ENCODE data around the gene GOLGB1. TPM values are rescaled to one million over a fixed set of nuclear protein-coding genes. Genes with fewer than 3 reads are reported as not detected.
"Not testable (repeated sequence)": the region's sequence is repeated elsewhere in the genome, so short reads cannot be mapped to it uniquely, and the experiment has no call there.

The GOLGB1 gene
- total and polyA plus RNA-seq, 4 donors = 10.1 to 58.8 (median 33.0) TPM

GRCh38 chr3:121781611-121782010 is 32.1 kb upstream of the GOLGB1 start (continued):
- no peak for TF ChIP-seq JUND (IDR thresholded peaks at IDR 0.05)

- H3K4me1 ChIP-seq (ENCODE audit: control insufficient read depth in 4 of 4, insufficient read depth in 4 of 4, low read length in 3 of 4); DNase-seq (ENCODE audit: low spot score); H3K9ac ChIP-seq (ENCODE audit: low read depth in 1 of 2, low read length in 2 of 2); H3K27ac ChIP-seq (ENCODE audit: low read depth in 1 of 2, low read length in 2 of 2); H3K9me3 ChIP-seq (ENCODE audit: control insufficient read depth in 4 of 4, low read length in 3 of 4); H3K27me3 ChIP-seq (ENCODE audit: control insufficient read depth in 4 of 4, insufficient read depth in 4 of 4, low read length in 3 of 4); H3K4me3 ChIP-seq (ENCODE audit: low read depth in 1 of 3, low read length in 3 of 3): not testable (repeated sequence)
- peaks cover 5 to 33% (median 24%) of the 10 kb centered on the region in 4 donors for H3K36me3 ChIP-seq (ENCODE audit: control insufficient read depth in 4 of 4, insufficient read depth in 3 of 4, low read depth in 1 of 4, low read length in 3 of 4)
- 97% methylated on average over 4 of the region's 4 CpGs for WGBS
Measured at GRCh38 chr3:121775095-121775494, 25.6 kb upstream of the GOLGB1 start.

- no peak for DNase-seq (ENCODE audit: low spot score)
- H3K9me3 ChIP-seq (ENCODE audit: control insufficient read depth in 4 of 4, low read length in 3 of 4) = no peaks in the 10 kb centered on the region
- no peak overlapping the region for H3K9ac ChIP-seq (ENCODE audit: low read depth in 1 of 2, low read length in 2 of 2)
- H3K27ac ChIP-seq (ENCODE audit: low read depth in 1 of 2, low read length in 2 of 2) = no peak overlapping the region
- H3K36me3 ChIP-seq (ENCODE audit: control insufficient read depth in 4 of 4, insufficient read depth in 3 of 4, low read depth in 1 of 4, low read length in 3 of 4) = peaks cover 3 to 20% (median 14%) of the 10 kb centered on the region in 4 donors
- 100% methylated on average over 1 of the region's 1 CpG for whole genome bisulfite sequencing
- no peaks in the 10 kb centered on the region for H3K27me3 ChIP-seq (ENCODE audit: control insufficient read depth in 4 of 4, insufficient read depth in 4 of 4, low read length in 3 of 4)
- H3K4me3 ChIP-seq (ENCODE audit: low read depth in 1 of 3, low read length in 3 of 3) = no peak overlapping the region
- TF ChIP-seq GABPA (IDR thresholded peaks at IDR 0.05 in 1 of 2, conservative IDR thresholded peaks at IDR 0.05 in 1 of 2) = no peak
- no peak for TF ChIP-seq HNF4A (conservative IDR thresholded peaks at IDR 0.05)
- no peak for TF ChIP-seq JUND (IDR thresholded peaks at IDR 0.05)
- no peak for TF ChIP-seq SP1 (IDR thresholded peaks at IDR 0.05)
- no peak for TF ChIP-seq YY1 (IDR thresholded peaks at IDR 0.05)
- TF ChIP-seq FOXA1 (IDR thresholded peaks at IDR 0.05) = no peak
- TF ChIP-seq RXRA (IDR thresholded peaks at IDR 0.05) = no peak
- no peak for TF ChIP-seq ATF3 (IDR thresholded peaks at IDR 0.05)
- TF ChIP-seq HNF4G (IDR thresholded peaks at IDR 0.05) = no peak
- TF ChIP-seq MAX (IDR thresholded peaks at IDR 0.05) = no peak
- TF ChIP-seq FOXA2 (IDR thresholded peaks at IDR 0.05) = no peak
- TF ChIP-seq NR2F2 (IDR thresholded peaks at IDR 0.05) = no peak
- no peaks in the 10 kb centered on the region for H3K4me1 ChIP-seq (ENCODE audit: control insufficient read depth in 4 of 4, insufficient read depth in 4 of 4, low read length in 3 of 4)
Measured at GRCh38 chr3:121769246-121769645, 19.7 kb upstream of the GOLGB1 start.

GRCh38 chr3:121768452-121768851 is 18.9 kb upstream of the GOLGB1 start:
- H3K4me1 ChIP-seq (ENCODE audit: control insufficient read depth in 4 of 4, insufficient read depth in 4 of 4, low read length in 3 of 4) = no peaks in the 10 kb centered on the region
- no peak overlapping the region for H3K9ac ChIP-seq (ENCODE audit: low read depth in 1 of 2, low read length in 2 of 2)
- TF ChIP-seq RAD21 (IDR thresholded peaks at IDR 0.05) = no peak
- no peak for TF ChIP-seq HNF4A (conservative IDR thresholded peaks at IDR 0.05)
- TF ChIP-seq SP1 (IDR thresholded peaks at IDR 0.05) = no peak
- TF ChIP-seq TAF1 (conservative IDR thresholded peaks at IDR 0.05) = no peak
- no peak for TF ChIP-seq MAX (IDR thresholded peaks at IDR 0.05)
- TF ChIP-seq YY1 (IDR thresholded peaks at IDR 0.05) = no peak
- no peak for TF ChIP-seq EGR1 (IDR thresholded peaks at IDR 0.05; ENCODE audit: low read depth in 2 of 2)
- no peak for TF ChIP-seq ZBTB33 (IDR thresholded peaks at IDR 0.05)
- no peak for TF ChIP-seq ATF3 (IDR thresholded peaks at IDR 0.05)
- no peak for TF ChIP-seq FOXA2 (IDR thresholded peaks at IDR 0.05)
- no peak for TF ChIP-seq FOXA1 (IDR thresholded peaks at IDR 0.05)
- no peak for TF ChIP-seq REST (IDR thresholded peaks at IDR 0.05)
- TF ChIP-seq HNF4G (IDR thresholded peaks at IDR 0.05) = no peak
- no peak for TF ChIP-seq RXRA (IDR thresholded peaks at IDR 0.05)
- TF ChIP-seq GABPA (IDR thresholded peaks at IDR 0.05 in 1 of 2, conservative IDR thresholded peaks at IDR 0.05 in 1 of 2) = no peak
- TF ChIP-seq CTCF (IDR thresholded peaks at IDR 0.05; ENCODE audit: low read depth, low read length, missing input control) = no peak
- TF ChIP-seq NR2F2 (IDR thresholded peaks at IDR 0.05) = no peak
- H3K27me3 ChIP-seq (ENCODE audit: control insufficient read depth in 4 of 4, insufficient read depth in 4 of 4, low read length in 3 of 4) = no peaks in the 10 kb centered on the region
- H3K36me3 ChIP-seq (ENCODE audit: control insufficient read depth in 4 of 4, insufficient read depth in 3 of 4, low read depth in 1 of 4, low read length in 3 of 4) = peaks cover 3 to 18% (median 12%) of the 10 kb centered on the region in 4 donors
- H3K9me3 ChIP-seq (ENCODE audit: control insufficient read depth in 4 of 4, low read length in 3 of 4) = no peaks in the 10 kb centered on the region
- H3K4me3 ChIP-seq (ENCODE audit: low read depth in 1 of 3, low read length in 3 of 3) = no peak overlapping the region
- no peak for DNase-seq (ENCODE audit: low spot score)
- 97% methylated on average over 2 of the region's 2 CpGs for WGBS
- no peak overlapping the region for H3K27ac ChIP-seq (ENCODE audit: low read depth in 1 of 2, low read length in 2 of 2)
